A673 (cell line): ENCODE measurements around the gene NBPF20.
"Not testable (repeated sequence)": the region's sequence is repeated elsewhere in the genome, so short reads cannot be mapped to it uniquely, and the experiment has no call there.

ENCODE experiments used
- EZH2 ChIP-seq: fragments of 200-600 bp; sonication (generic); IDR thresholded peaks from 2 replicates; pipeline ENCODE4 v1.6.1; 2017; ENCODE audit warnings: borderline replicate concordance, low read depth, mild to moderate bottlenecking, mixed read lengths, antibody characterized with exemption, low read length; ENCODE audit not compliant: poor library complexity, severe bottlenecking
- TF ChIP-seq, protein P1 (sequence below): fragments of 300-800, 200-600 bp; sonication (generic); conservative IDR thresholded peaks from 2 replicates; pipeline ENCODE4 v1.5.1; 2017; ENCODE audit warnings: low read depth, mild to moderate bottlenecking, antibody characterized with exemption, low read length, moderate library complexity, mixed read lengths

DNA sequence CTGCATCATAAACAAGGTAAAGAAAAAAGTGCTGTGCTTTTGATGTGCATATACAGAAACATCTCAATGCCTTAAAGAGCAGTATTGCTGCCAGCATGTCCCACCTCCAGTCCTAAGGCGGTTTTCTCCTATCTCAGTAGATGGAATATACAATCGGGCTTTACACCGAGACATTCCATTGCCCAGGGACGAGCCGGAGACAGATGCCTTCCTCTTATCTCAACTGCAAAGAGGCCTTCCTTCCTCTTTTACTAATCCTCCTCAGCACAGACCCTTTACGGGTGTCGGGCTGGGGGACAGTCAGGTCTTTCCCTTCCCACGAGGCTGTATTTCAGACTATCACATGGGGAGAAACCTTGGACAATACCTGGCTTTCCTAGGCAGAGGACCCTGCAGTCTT lies 10.3 kb downstream of the NBPF20 start:
- TF ChIP-seq, protein P1, sequence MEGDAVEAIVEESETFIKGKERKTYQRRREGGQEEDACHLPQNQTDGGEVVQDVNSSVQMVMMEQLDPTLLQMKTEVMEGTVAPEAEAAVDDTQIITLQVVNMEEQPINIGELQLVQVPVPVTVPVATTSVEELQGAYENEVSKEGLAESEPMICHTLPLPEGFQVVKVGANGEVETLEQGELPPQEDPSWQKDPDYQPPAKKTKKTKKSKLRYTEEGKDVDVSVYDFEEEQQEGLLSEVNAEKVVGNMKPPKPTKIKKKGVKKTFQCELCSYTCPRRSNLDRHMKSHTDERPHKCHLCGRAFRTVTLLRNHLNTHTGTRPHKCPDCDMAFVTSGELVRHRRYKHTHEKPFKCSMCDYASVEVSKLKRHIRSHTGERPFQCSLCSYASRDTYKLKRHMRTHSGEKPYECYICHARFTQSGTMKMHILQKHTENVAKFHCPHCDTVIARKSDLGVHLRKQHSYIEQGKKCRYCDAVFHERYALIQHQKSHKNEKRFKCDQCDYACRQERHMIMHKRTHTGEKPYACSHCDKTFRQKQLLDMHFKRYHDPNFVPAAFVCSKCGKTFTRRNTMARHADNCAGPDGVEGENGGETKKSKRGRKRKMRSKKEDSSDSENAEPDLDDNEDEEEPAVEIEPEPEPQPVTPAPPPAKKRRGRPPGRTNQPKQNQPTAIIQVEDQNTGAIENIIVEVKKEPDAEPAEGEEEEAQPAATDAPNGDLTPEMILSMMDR: not testable (repeated sequence)
- TF ChIP-seq EZH2: not testable (repeated sequence)
